GM23248 (cell line): ENCODE results near the gene EMSY. TPM values are rescaled to one million over a fixed set of nuclear protein-coding genes. Genes with fewer than 3 reads are reported as not detected.

ENCODE experiments used
- DNase-seq: peaks from one replicate; pipeline ENCODE4 v3.0.0-alpha.2; 2015
- H2AFZ ChIP-seq: fragments of 200-600 bp; sonication (generic); 2 replicates; pipeline ENCODE4 v1.6.1; 2016; ENCODE audit warnings: antibody characterized with exemption
- H3F3A ChIP-seq: fragments of 200-600 bp; sonication (generic); 2 replicates; pipeline ENCODE4 v1.6.1; 2016; ENCODE audit warnings: mild to moderate bottlenecking, antibody characterized with exemption, mixed run types; ENCODE audit not compliant: insufficient read depth
- H3K27ac ChIP-seq: fragments of 200-600 bp; sonication (generic); 2 replicates; pipeline ENCODE4 v1.5.1; 2016; ENCODE audit warnings: mild to moderate bottlenecking
- H3K27me3 ChIP-seq: fragments of 200-600 bp; sonication (generic); replicated peaks from 2 replicates; pipeline ENCODE4 v1.6.1; 2016; ENCODE audit warnings: mild to moderate bottlenecking; ENCODE audit not compliant: insufficient read depth
- H3K36me3 ChIP-seq: fragments of 200-600 bp; sonication (generic); 2 replicates; pipeline ENCODE4 v1.6.1; 2016; ENCODE audit warnings: low read depth, mild to moderate bottlenecking
- H3K4me1 ChIP-seq: fragments of 200-600 bp; sonication (generic); 2 replicates; pipeline ENCODE4 v1.6.1; 2016; ENCODE audit warnings: mild to moderate bottlenecking; ENCODE audit not compliant: insufficient read depth
- H3K4me2 ChIP-seq: fragments of 200-600 bp; sonication (generic); one replicate; pipeline ENCODE4 v1.6.1; 2016; ENCODE audit warnings: mild to moderate bottlenecking; ENCODE audit not compliant: unreplicated experiment
- H3K4me3 ChIP-seq: fragments of 200-600 bp; sonication (generic); 2 replicates; pipeline ENCODE4 v1.5.1; 2016; ENCODE audit warnings: mild to moderate bottlenecking
- H3K79me2 ChIP-seq: fragments of 200-600 bp; sonication (generic); 2 replicates; pipeline ENCODE4 v1.6.1; 2016; ENCODE audit warnings: mild to moderate bottlenecking; ENCODE audit not compliant: insufficient read depth
- H3K9ac ChIP-seq: fragments of 200-600 bp; sonication (generic); 2 replicates; pipeline ENCODE4 v1.6.1; 2016; ENCODE audit warnings: mild to moderate bottlenecking
- H3K9me2 ChIP-seq: fragments of 200-600 bp; sonication (generic); 2 replicates; pipeline ENCODE4 v1.6.1; 2016; ENCODE audit warnings: mixed run types, mild to moderate bottlenecking, moderate library complexity; ENCODE audit not compliant: insufficient read depth
- H3K9me3 ChIP-seq: fragments of 200-600 bp; sonication (generic); one replicate; pipeline ENCODE4 v1.6.1; 2017; ENCODE audit warnings: low read depth
- H4K20me1 ChIP-seq: fragments of 200-600 bp; sonication (generic); 2 replicates; pipeline ENCODE4 v1.6.0; 2016; ENCODE audit not compliant: insufficient read depth
- EZH2 ChIP-seq: fragments of 200-600 bp; sonication (generic); IDR thresholded peaks from 2 replicates; pipeline ENCODE4 v1.6.1; 2018; ENCODE audit warnings: antibody characterized with exemption, mild to moderate bottlenecking; ENCODE audit not compliant: insufficient read depth, poor library complexity, severe bottlenecking
- EZH2phosphoT487 ChIP-seq: fragments of 200-600 bp; sonication (generic); IDR thresholded peaks from 2 replicates; pipeline ENCODE4 v1.6.1; 2018; ENCODE audit warnings: antibody characterized with exemption, moderate library complexity, mild to moderate bottlenecking, low read depth; ENCODE audit not compliant: insufficient read depth
- WGBS, 2 experiments: methylation state at CpG; one replicate each; pipeline ENCODE4 v1.1.6; 2015 to 2017; ENCODE audit warnings: low lambda C conversion rate in 2 of 2, low coverage in 1 of 2; ENCODE audit errors: missing lambda C conversion rate in 2 of 2; 5-methylcytosine and 5-hydroxymethylcytosine counted together
- in situ Hi-C: fragments of 300-500 bp; cut with MboI; formaldehyde crosslinking; loops from 2 replicates; pipeline ENCODE4 v1.15.0; 2020
- polyA plus RNA-seq: library from polyadenylated mRNA; unstranded; fragments of >200 nt; fragmentation: Nextera tagmentation; extraction: Ambion mirVana; gene quantifications from 2 replicates; pipeline ENCODE4 v1.2.1, GENCODE V29; 2016
- total RNA-seq: library from RNA; depleted of rRNA; stranded (reverse); fragments of >200 nt; shearing (Covaris generic); gene quantifications from 2 replicates; pipeline ENCODE4 v1.2.3, GENCODE V29; 2014; rRNA removed

Gene EMSY, protein sequence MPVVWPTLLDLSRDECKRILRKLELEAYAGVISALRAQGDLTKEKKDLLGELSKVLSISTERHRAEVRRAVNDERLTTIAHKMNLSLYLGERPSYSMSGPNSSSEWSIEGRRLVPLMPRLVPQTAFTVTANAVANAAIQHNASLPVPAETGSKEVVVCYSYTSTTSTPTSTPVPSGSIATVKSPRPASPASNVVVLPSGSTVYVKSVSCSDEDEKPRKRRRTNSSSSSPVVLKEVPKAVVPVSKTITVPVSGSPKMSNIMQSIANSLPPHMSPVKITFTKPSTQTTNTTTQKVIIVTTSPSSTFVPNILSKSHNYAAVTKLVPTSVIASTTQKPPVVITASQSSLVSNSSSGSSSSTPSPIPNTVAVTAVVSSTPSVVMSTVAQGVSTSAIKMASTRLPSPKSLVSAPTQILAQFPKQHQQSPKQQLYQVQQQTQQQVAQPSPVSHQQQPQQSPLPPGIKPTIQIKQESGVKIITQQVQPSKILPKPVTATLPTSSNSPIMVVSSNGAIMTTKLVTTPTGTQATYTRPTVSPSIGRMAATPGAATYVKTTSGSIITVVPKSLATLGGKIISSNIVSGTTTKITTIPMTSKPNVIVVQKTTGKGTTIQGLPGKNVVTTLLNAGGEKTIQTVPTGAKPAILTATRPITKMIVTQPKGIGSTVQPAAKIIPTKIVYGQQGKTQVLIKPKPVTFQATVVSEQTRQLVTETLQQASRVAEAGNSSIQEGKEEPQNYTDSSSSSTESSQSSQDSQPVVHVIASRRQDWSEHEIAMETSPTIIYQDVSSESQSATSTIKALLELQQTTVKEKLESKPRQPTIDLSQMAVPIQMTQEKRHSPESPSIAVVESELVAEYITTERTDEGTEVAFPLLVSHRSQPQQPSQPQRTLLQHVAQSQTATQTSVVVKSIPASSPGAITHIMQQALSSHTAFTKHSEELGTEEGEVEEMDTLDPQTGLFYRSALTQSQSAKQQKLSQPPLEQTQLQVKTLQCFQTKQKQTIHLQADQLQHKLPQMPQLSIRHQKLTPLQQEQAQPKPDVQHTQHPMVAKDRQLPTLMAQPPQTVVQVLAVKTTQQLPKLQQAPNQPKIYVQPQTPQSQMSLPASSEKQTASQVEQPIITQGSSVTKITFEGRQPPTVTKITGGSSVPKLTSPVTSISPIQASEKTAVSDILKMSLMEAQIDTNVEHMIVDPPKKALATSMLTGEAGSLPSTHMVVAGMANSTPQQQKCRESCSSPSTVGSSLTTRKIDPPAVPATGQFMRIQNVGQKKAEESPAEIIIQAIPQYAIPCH (N-terminal part only)
- 6.6 and 14.6 TPM in 2 replicates for total RNA-seq
- polyA plus RNA-seq: 9.6 and 10.9 TPM in 2 replicates

GRCh38 chr11:76444384-76445120, at the start of gene EMSY:
Gene EMSY (plus strand): TSS chr11:76445018. CDS start chr11:76446939, 1,921 bp downstream.
- in situ Hi-C loops: no loop called here
- Histone ChIP-seq H4K20me1 (no peaks in the 10 kb centered on the region; the same call in 1 of the 2 replicates), H2AFZ (peak within 1 kb of the TSS; percentile 91), H3K4me1 (peaks cover 13% of the 10 kb centered on the region; the same call in 1 of the 2 replicates), H3K27ac (peak within 1 kb of the TSS; percentile 85), H3K9me2 (no peaks in the 10 kb centered on the region), H3K9ac (peak within 1 kb of the TSS; percentile 91), H3K36me3 (peaks cover 2% of the 10 kb centered on the region; the same call in 1 of the 2 replicates), H3K4me3 (peak within 1 kb of the TSS; percentile 94), H3K79me2 (peaks cover 57% of the 10 kb centered on the region), H3K27me3 (no peaks in the 10 kb centered on the region), H3K9me3 (no peaks in the 10 kb centered on the region), H3F3A (no peaks in the 10 kb centered on the region), H3K4me2 (peak within 1 kb of the TSS; percentile 95)
- no peak for TF ChIP-seq EZH2phosphoT487
- TF ChIP-seq EZH2: no peak
- DNase-seq: peak; percentile 100
- 0 to 1% methylated on average over 51 to 53 of the region's 53 CpGs for WGBS, 2 experiments

- Histone ChIP-seq H2AFZ (no peak overlapping the region), H3K4me3 (no peak overlapping the region), H3K4me1 (no peaks in the 10 kb centered on the region), H3K9me2 (no peaks in the 10 kb centered on the region), H3F3A (no peaks in the 10 kb centered on the region), H3K9ac (no peak overlapping the region), H3K36me3 (no peaks in the 10 kb centered on the region), H3K27ac (no peak overlapping the region), H3K27me3 (no peaks in the 10 kb centered on the region), H3K79me2 (no peaks in the 10 kb centered on the region), H4K20me1 (no peaks in the 10 kb centered on the region), H3K4me2 (no peak overlapping the region), H3K9me3 (no peaks in the 10 kb centered on the region)
- 32 to 41% methylated on average over 1 of the region's 1 CpG for whole genome bisulfite sequencing, 2 experiments
- no peak for TF ChIP-seq EZH2phosphoT487
- no peak for TF ChIP-seq EZH2
- no peak for DNase-seq
- in situ Hi-C loops: no loop called here
Measured at GRCh38 chr11:76395296-76395695, 49.5 kb upstream of the EMSY start.

DNA sequence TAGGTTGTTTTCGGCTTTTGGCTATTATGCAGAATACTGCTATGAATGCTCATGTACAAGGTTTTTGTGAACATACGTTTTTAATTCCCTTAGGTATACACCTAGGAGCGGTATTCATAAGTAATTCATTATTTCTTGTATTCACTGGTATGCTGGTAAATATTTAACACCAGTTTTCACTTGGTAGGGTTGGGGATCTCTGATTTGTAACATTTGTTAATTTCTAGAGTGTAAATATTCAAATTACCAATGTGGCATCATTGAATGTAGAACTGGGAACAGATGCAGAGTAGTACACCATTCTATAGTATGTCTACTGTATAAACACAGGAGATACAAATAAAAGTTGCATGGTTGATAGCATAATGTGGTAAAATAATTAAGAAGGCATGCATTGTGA, 47.4 kb upstream of the EMSY start:
- no peaks in the 10 kb centered on the region for H3K79me2 ChIP-seq
- no peaks in the 10 kb centered on the region for H3F3A ChIP-seq
- 72 to 79% methylated on average over 3 of the region's 3 CpGs for WGBS, 2 experiments
- H4K20me1 ChIP-seq: no peaks in the 10 kb centered on the region
- H3K4me1 ChIP-seq: no peaks in the 10 kb centered on the region
- no peak for TF ChIP-seq EZH2phosphoT487
- in situ Hi-C loops: no loop called here
- H2AFZ ChIP-seq: no peak overlapping the region
- H3K4me3 ChIP-seq: no peak overlapping the region
- H3K4me2 ChIP-seq: no peak overlapping the region
- no peak overlapping the region for H3K27ac ChIP-seq
- H3K27me3 ChIP-seq: no peaks in the 10 kb centered on the region
- no peak overlapping the region for H3K9ac ChIP-seq
- no peaks in the 10 kb centered on the region for H3K9me2 ChIP-seq
- DNase-seq: no peak
- no peaks in the 10 kb centered on the region for H3K36me3 ChIP-seq
- no peaks in the 10 kb centered on the region for H3K9me3 ChIP-seq
